Measurements from ENCODE around the gene DDX51. TPM values are rescaled to one million over a fixed set of nuclear protein-coding genes. Genes with fewer than 3 reads are reported as not detected.

The DDX51 gene
- total RNA-seq, 2 experiments from 2014 or later: 19.2 to 31.4 TPM

GRCh38 chr12:132178316-132178715, 34.2 kb upstream of the DDX51 start:
- no peaks in the 10 kb centered on the region for H3K36me3 Mint-ChIP-seq (ENCODE audit: low read depth)
- peaks cover 20% of the 10 kb centered on the region for H3K4me1 Mint-ChIP-seq
- peaks cover 1% of the 10 kb centered on the region for H3K27me3 Mint-ChIP-seq
- peak overlapping the region; percentile 66 for H3K27ac Mint-ChIP-seq
- no peak for ATAC-seq
- POLR2A ChIA-PET: no interaction called here
- no peaks in the 10 kb centered on the region for H3K9me3 Mint-ChIP-seq (ENCODE audit: low read depth)
- DNase-seq: no peak
- intact Hi-C loops (cut with DNase I, micrococcal nuclease): no loop called here
- no peak overlapping the region for H3K4me3 Mint-ChIP-seq
- CTCF ChIA-PET: interaction anchor here (1.9 kb wide), 1 partner anchor 25 kb away, joined by 4 read pairs; no protein-coding TSS in a partner anchor

- no peak overlapping the region for H3K4me3 Mint-ChIP-seq
- POLR2A ChIA-PET: no interaction called here
- CTCF ChIA-PET: no interaction called here
Observed at GRCh38 chr12:132176920-132177551, 32.9 kb upstream of the DDX51 start.

GRCh38 chr12:132176385-132176919, 32.3 kb upstream of the DDX51 start:
- no peak overlapping the region for H3K27ac Mint-ChIP-seq
- H3K4me3 Mint-ChIP-seq: no peak overlapping the region
- no peaks in the 10 kb centered on the region for H3K36me3 Mint-ChIP-seq (ENCODE audit: low read depth)
- ATAC-seq: no peak
- ChIA-PET POLR2A (no interaction called here), CTCF (no interaction called here)
- H3K27me3 Mint-ChIP-seq: peaks cover 6% of the 10 kb centered on the region
- no peaks in the 10 kb centered on the region for H3K9me3 Mint-ChIP-seq (ENCODE audit: low read depth)
- intact Hi-C loops (cut with DNase I, micrococcal nuclease): no loop called here
- no peak for DNase-seq
- peaks cover 25% of the 10 kb centered on the region for H3K4me1 Mint-ChIP-seq

More at GRCh38 chr12:132176920-132177551, 32.9 kb upstream of the DDX51 start:
- Mint-ChIP-seq H3K27ac (no peak overlapping the region), H3K36me3 (ENCODE audit: low read depth) (no peaks in the 10 kb centered on the region), H3K4me1 (peaks cover 25% of the 10 kb centered on the region), H3K9me3 (ENCODE audit: low read depth) (no peaks in the 10 kb centered on the region), H3K27me3 (peaks cover 6% of the 10 kb centered on the region)
- intact Hi-C loops (cut with DNase I, micrococcal nuclease): no loop called here
- ATAC-seq (no peak), DNase-seq (no peak)

GRCh38 chr12:132175496-132176384, 31.6 kb upstream of the DDX51 start:
- ChIA-PET CTCF (interaction anchor here (1.3 to 1.4 kb wide), 2 partner anchors 8 to 9 kb away, joined by 3 to 4 read pairs; no protein-coding TSS in a partner anchor), POLR2A (no interaction called here)
- no peak overlapping the region for H3K4me3 Mint-ChIP-seq
- no peaks in the 10 kb centered on the region for H3K36me3 Mint-ChIP-seq (ENCODE audit: low read depth)
- intact Hi-C loops (cut with DNase I, micrococcal nuclease): no loop called here
- no peak for ATAC-seq
- peaks cover 6% of the 10 kb centered on the region for H3K27me3 Mint-ChIP-seq
- H3K4me1 Mint-ChIP-seq: peaks cover 25% of the 10 kb centered on the region
- no peak for DNase-seq
- no peaks in the 10 kb centered on the region for H3K9me3 Mint-ChIP-seq (ENCODE audit: low read depth)
- no peak overlapping the region for H3K27ac Mint-ChIP-seq

- H3K4me1 Mint-ChIP-seq: peaks cover 22% of the 10 kb centered on the region
- H3K9me3 Mint-ChIP-seq (ENCODE audit: low read depth): no peaks in the 10 kb centered on the region
- no peak overlapping the region for H3K4me3 Mint-ChIP-seq
- DNase-seq: no peak
- POLR2A ChIA-PET: no interaction called here
- CTCF ChIA-PET: interaction anchor here (1.3 to 1.4 kb wide), 2 partner anchors 8 to 9 kb away, joined by 3 to 4 read pairs; no protein-coding TSS in a partner anchor
- no peaks in the 10 kb centered on the region for H3K36me3 Mint-ChIP-seq (ENCODE audit: low read depth)
- H3K27me3 Mint-ChIP-seq: peaks cover 6% of the 10 kb centered on the region
- ATAC-seq: no peak
- intact Hi-C loops (cut with DNase I, micrococcal nuclease): no loop called here
- no peak overlapping the region for H3K27ac Mint-ChIP-seq
Observed at GRCh38 chr12:132174839-132175490, 30.8 kb upstream of the DDX51 start.

- Mint-ChIP-seq H3K4me1 (peaks cover 17% of the 10 kb centered on the region), H3K36me3 (ENCODE audit: low read depth) (no peaks in the 10 kb centered on the region), H3K4me3 (no peak overlapping the region), H3K9me3 (ENCODE audit: low read depth) (no peaks in the 10 kb centered on the region), H3K27ac (no peak overlapping the region), H3K27me3 (peaks cover 6% of the 10 kb centered on the region)
- ChIA-PET POLR2A (no interaction called here), CTCF (interaction anchor here (1.3 to 1.4 kb wide), 2 partner anchors 9 to 10 kb away, joined by 3 to 4 read pairs; no protein-coding TSS in a partner anchor)
- ATAC-seq (no peak), DNase-seq (no peak)
- intact Hi-C loops (cut with DNase I, micrococcal nuclease): no loop called here
Observed at GRCh38 chr12:132174015-132174838, 30.1 kb upstream of the DDX51 start.

- H3K4me3 Mint-ChIP-seq: no peak overlapping the region
- no peak overlapping the region for H3K27ac Mint-ChIP-seq
- peaks cover 9% of the 10 kb centered on the region for H3K4me1 Mint-ChIP-seq
- no peaks in the 10 kb centered on the region for H3K9me3 Mint-ChIP-seq (ENCODE audit: low read depth)
- intact Hi-C loops (cut with DNase I, micrococcal nuclease): no loop called here
- ATAC-seq (no peak), DNase-seq (no peak)
- POLR2A ChIA-PET: no interaction called here
- CTCF ChIA-PET: no interaction called here
- no peaks in the 10 kb centered on the region for H3K36me3 Mint-ChIP-seq (ENCODE audit: low read depth)
- H3K27me3 Mint-ChIP-seq: peaks cover 4% of the 10 kb centered on the region
Observed at GRCh38 chr12:132173135-132174014, 29.3 kb upstream of the DDX51 start.

- ATAC-seq (no peak), DNase-seq (no peak)
- H3K9me3 Mint-ChIP-seq (ENCODE audit: low read depth): no peaks in the 10 kb centered on the region
- H3K4me1 Mint-ChIP-seq: peaks cover 9% of the 10 kb centered on the region
- POLR2A ChIA-PET: no interaction called here
- H3K27me3 Mint-ChIP-seq: peaks cover 4% of the 10 kb centered on the region
- H3K27ac Mint-ChIP-seq: no peak overlapping the region
- CTCF ChIA-PET: no interaction called here
- intact Hi-C loops (cut with DNase I, micrococcal nuclease): no loop called here
- H3K36me3 Mint-ChIP-seq (ENCODE audit: low read depth): no peaks in the 10 kb centered on the region
- no peak overlapping the region for H3K4me3 Mint-ChIP-seq
Observed at GRCh38 chr12:132172619-132173018, 28.5 kb upstream of the DDX51 start.

- Mint-ChIP-seq H3K4me1 (peaks cover 10% of the 10 kb centered on the region), H3K27ac (no peak overlapping the region), H3K4me3 (no peak overlapping the region), H3K36me3 (ENCODE audit: low read depth) (no peaks in the 10 kb centered on the region), H3K9me3 (ENCODE audit: low read depth) (no peaks in the 10 kb centered on the region), H3K27me3 (peaks cover 4% of the 10 kb centered on the region)
- DNase-seq: no peak
- ATAC-seq: no peak
- intact Hi-C loops (cut with DNase I, micrococcal nuclease): no loop called here
- ChIA-PET POLR2A (no interaction called here), CTCF (no interaction called here)
Observed at GRCh38 chr12:132171968-132172521, 27.9 kb upstream of the DDX51 start.

GRCh38 chr12:132171293-132171967, 27.3 kb upstream of the DDX51 start:
- CTCF ChIA-PET: no interaction called here

More at GRCh38 chr12:132171293-132171967, 27.3 kb upstream of the DDX51 start:
- ATAC-seq (no peak), DNase-seq (no peak)
- POLR2A ChIA-PET: no interaction called here
- no peaks in the 10 kb centered on the region for H3K36me3 Mint-ChIP-seq (ENCODE audit: low read depth)
- H3K27ac Mint-ChIP-seq: no peak overlapping the region
- peaks cover 10% of the 10 kb centered on the region for H3K4me1 Mint-ChIP-seq
- H3K27me3 Mint-ChIP-seq: peaks cover 4% of the 10 kb centered on the region
- no peak overlapping the region for H3K4me3 Mint-ChIP-seq
- no peaks in the 10 kb centered on the region for H3K9me3 Mint-ChIP-seq (ENCODE audit: low read depth)
- intact Hi-C loops (cut with DNase I, micrococcal nuclease): no loop called here

Measured in activated CD4-positive, alpha-beta T cell treated with anti-CD3 and anti-CD28 coated beads for 36 hours (primary cell).